Mammary epithelial cell (primary cell): ENCODE measurements around the gene ABCD3.

Experiments
- EZH2 ChIP-seq: IDR thresholded peaks from 2 replicates; pipeline ENCODE4 v1.6.1; 2012; ENCODE audit warnings: low read length, inconsistent platforms, borderline replicate concordance
- TF ChIP-seq, protein P1 (sequence below), 2 donors: IDR thresholded peaks in 1 of 2; conservative IDR thresholded peaks in 1 of 2; 2 replicates each; pipeline ENCODE4 v1.5.1; 2011 to 2012; ENCODE audit warnings: inconsistent platforms in 2 of 2, low read length in 2 of 2, mild to moderate bottlenecking in 2 of 2, control low read depth in 1 of 2, low read depth in 1 of 2; ENCODE audit not compliant: insufficient read depth in 1 of 2; ENCODE audit errors: extremely low read depth in 1 of 2

DNA sequence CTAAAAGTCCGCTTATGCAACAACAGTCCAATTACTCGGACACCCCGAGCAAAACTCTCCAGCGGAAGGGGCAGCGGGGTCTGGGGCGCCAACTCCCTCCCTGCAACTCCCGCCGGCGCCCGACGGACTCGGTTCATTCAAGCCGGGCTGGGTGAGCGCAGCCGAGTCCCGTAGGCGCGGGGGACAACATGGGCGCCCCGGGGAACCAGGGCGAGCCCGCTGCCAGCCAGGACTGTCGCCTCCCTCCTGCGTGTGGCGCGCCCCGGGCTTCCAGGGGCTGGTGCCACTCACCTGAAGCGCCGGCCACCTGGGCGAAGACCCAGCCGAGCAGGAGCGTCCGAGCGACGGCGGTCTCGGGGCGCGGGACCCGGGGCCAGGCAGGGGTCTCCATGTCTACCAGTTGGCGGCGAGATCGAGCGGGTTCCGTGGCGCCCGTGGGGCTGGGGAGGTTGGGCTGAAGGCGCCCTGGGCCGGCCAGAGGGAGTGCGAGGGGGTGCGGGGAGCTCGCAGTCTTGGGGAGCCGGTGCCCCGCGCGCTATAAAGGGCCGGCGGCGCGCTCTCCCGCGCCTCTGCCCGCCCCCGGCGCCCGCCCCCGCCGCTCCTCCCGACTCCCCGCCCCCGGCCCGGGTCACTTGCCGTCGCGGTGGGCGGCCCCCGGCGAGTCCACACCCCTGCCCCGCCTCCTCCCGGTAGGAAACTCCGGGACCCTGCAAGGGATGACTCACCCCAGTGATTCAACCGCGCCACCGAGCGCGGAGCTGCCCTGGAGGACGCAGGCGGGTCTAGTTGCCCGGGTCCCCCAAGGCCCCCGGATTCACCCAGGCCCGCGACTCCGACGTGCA, 123.3 kb downstream of the ABCD3 start, which contains the start of gene F3:
- TF ChIP-seq, protein P1, sequence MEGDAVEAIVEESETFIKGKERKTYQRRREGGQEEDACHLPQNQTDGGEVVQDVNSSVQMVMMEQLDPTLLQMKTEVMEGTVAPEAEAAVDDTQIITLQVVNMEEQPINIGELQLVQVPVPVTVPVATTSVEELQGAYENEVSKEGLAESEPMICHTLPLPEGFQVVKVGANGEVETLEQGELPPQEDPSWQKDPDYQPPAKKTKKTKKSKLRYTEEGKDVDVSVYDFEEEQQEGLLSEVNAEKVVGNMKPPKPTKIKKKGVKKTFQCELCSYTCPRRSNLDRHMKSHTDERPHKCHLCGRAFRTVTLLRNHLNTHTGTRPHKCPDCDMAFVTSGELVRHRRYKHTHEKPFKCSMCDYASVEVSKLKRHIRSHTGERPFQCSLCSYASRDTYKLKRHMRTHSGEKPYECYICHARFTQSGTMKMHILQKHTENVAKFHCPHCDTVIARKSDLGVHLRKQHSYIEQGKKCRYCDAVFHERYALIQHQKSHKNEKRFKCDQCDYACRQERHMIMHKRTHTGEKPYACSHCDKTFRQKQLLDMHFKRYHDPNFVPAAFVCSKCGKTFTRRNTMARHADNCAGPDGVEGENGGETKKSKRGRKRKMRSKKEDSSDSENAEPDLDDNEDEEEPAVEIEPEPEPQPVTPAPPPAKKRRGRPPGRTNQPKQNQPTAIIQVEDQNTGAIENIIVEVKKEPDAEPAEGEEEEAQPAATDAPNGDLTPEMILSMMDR (conservative IDR thresholded peaks at IDR 0.05 in 1 of 2, IDR thresholded peaks at IDR 0.05 in 1 of 2; ENCODE audit: extremely low read depth in 1 of 2, insufficient read depth in 1 of 2, low read depth in 1 of 2, low read length in 2 of 2) = no peak
- no peak for TF ChIP-seq EZH2
